OCI-LY7 (cell line): Measurements from ENCODE around the gene MACROH2A2. TPM values are rescaled to one million over a fixed set of nuclear protein-coding genes. Genes with fewer than 3 reads are reported as not detected.

Experiments
- BruUV-seq: library from RNA; stranded (reverse); fragments of 400-500 nt; replicated peaks from 2 replicates; lab custom pipeline; 2021; lab: Mats Ljungman, UMichigan
- CTCF ChIA-PET: fragments of 300-600 bp; sonication (Branson Sonifier 250); formaldehyde crosslinking; loops from one replicate; lab custom pipeline; 2022; ENCODE audit warnings: antibody characterized with exemption; ENCODE audit not compliant: unreplicated experiment; lab: Charles Lee
- POLR2A ChIA-PET: fragments of 300-600 bp; sonication (Branson Sonifier 250); formaldehyde crosslinking; loops from one replicate; lab custom pipeline; 2022; ENCODE audit warnings: antibody characterized with exemption; lab: Charles Lee
- DNase-seq: peaks from one replicate; pipeline ENCODE4 v3.0.0-alpha.2; 2015; ENCODE audit warnings: low spot score
- H2AFZ ChIP-seq: fragments of 200-600 bp; sonication (generic), shearing (Covaris generic); 2 replicates; pipeline ENCODE4 v1.6.1; 2014; ENCODE audit warnings: mild to moderate bottlenecking, antibody characterized with exemption, low read length, moderate library complexity
- H3K27ac ChIP-seq: fragments of 200-600 bp; sonication (generic); 2 replicates; pipeline ENCODE4 v1.5.1; 2014; ENCODE audit warnings: mixed run types, low read depth, mild to moderate bottlenecking, moderate library complexity, low read length, inconsistent platforms; ENCODE audit not compliant: poor library complexity, severe bottlenecking
- H3K36me3 ChIP-seq: fragments of 200-600 bp; sonication (generic); 2 replicates; pipeline ENCODE4 v1.6.1; 2014; ENCODE audit warnings: mild to moderate bottlenecking, antibody characterized with exemption, low read length, moderate library complexity, mixed read lengths; ENCODE audit not compliant: insufficient read depth
- H3K4me1 ChIP-seq: fragments of 200-600 bp; sonication (generic); 2 replicates; pipeline ENCODE4 v1.5.1; 2014; ENCODE audit warnings: mild to moderate bottlenecking, low read length; ENCODE audit not compliant: insufficient read depth, poor library complexity, severe bottlenecking
- H3K4me2 ChIP-seq: fragments of 200-600 bp; sonication (generic); 2 replicates; pipeline ENCODE4 v1.6.1; 2014; ENCODE audit warnings: mild to moderate bottlenecking, low read length
- H3K4me3 ChIP-seq: fragments of 200-600 bp; sonication (generic); 2 replicates; pipeline ENCODE4 v1.5.1; 2014; ENCODE audit warnings: mild to moderate bottlenecking, low read depth, low read length; ENCODE audit not compliant: poor library complexity, severe bottlenecking
- H3K79me2 ChIP-seq: fragments of 200-600 bp; sonication (generic); 2 replicates; pipeline ENCODE4 v1.6.1; 2016; ENCODE audit warnings: low read depth, mild to moderate bottlenecking, low read length, moderate library complexity, mixed read lengths; ENCODE audit not compliant: insufficient read depth
- H3K9me2 ChIP-seq: fragments of 200-600 bp; sonication (generic); 2 replicates; pipeline ENCODE4 v1.6.1; 2016; ENCODE audit warnings: mild to moderate bottlenecking, low read length, mixed read lengths; ENCODE audit not compliant: insufficient read depth
- H3K9me3 ChIP-seq: fragments of 200-600 bp; sonication (generic); 2 replicates; pipeline ENCODE4 v1.6.1; 2014; ENCODE audit warnings: mild to moderate bottlenecking, mixed run types, low read length, mixed read lengths
- H4K20me1 ChIP-seq: fragments of 200-600 bp; sonication (generic); 2 replicates; pipeline ENCODE4 v1.6.1; 2014; ENCODE audit warnings: mild to moderate bottlenecking, antibody characterized with exemption, low read length, moderate library complexity, mixed read lengths; ENCODE audit not compliant: insufficient read depth
- EZH2phosphoT487 ChIP-seq: fragments of 200-600 bp; sonication (generic); IDR thresholded peaks from 2 replicates; pipeline ENCODE4 v1.6.1; 2018; ENCODE audit warnings: low read depth, borderline replicate concordance, mild to moderate bottlenecking, mixed run types, antibody characterized with exemption, low read length, moderate library complexity, mixed read lengths
- intact Hi-C: fragments of 100-400 bp; cut with micrococcal nuclease; formaldehyde crosslinking; loops from one replicate; pipeline ENCODE4 v1.10.0; 2022; ENCODE audit not compliant: unreplicated experiment
- total RNA-seq, 2 experiments: library from RNA; depleted of rRNA in 1 of 2; stranded (reverse); fragments of >200 nt in 1 of 2; shearing (Covaris generic) in 1 of 2; gene quantifications; 2 replicates each; pipeline ENCODE4 v1.2.3, GENCODE V29; 2014 to 2022
- TF ChIP-seq, protein P1 (sequence below): fragments of 200-600 bp; sonication (generic); conservative IDR thresholded peaks from 2 replicates; pipeline ENCODE4 v1.5.1; 2014; ENCODE audit warnings: mild to moderate bottlenecking, antibody characterized with exemption, low read length, moderate library complexity, mixed read lengths

The MACROH2A2 gene
- total RNA-seq, 2 experiments from 2014 or later, result not detected

DNA sequence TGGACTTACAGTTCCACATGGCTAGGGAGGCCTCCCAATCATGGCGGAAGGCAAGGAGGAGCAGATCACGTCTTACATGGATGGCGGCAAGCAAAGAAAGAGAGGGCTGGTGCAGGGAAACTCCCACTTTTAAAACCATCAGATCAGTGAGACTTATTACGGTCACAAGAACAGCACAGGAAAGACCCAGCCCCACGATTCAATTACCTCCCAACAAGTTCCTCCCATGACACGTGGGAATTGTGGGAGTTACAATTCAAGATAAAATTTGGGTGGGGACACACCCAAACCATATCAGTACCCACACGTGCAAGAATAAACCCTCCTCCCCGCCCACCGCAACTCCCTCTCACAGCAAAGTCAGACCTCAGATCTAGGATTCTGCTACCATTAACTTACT is 84.5 kb downstream of the MACROH2A2 start:
- no peak for DNase-seq
- intact Hi-C loops, result no loop called here
- no peaks in the 10 kb centered on the region for H3K9me2 ChIP-seq
- ChIA-PET POLR2A (no interaction called here), CTCF (no interaction called here)
- H3K4me3 ChIP-seq, result no peak overlapping the region
- H3K27ac ChIP-seq, result no peak overlapping the region
- H3K79me2 ChIP-seq, result no peaks in the 10 kb centered on the region
- no peak overlapping the region for H2AFZ ChIP-seq
- H4K20me1 ChIP-seq, result no peaks in the 10 kb centered on the region
- peaks cover 10% of the 10 kb centered on the region; the same call in 1 of the 2 replicates for H3K36me3 ChIP-seq
- no TSS peak for BruUV-seq
- TF ChIP-seq EZH2phosphoT487, result no peak
- TF ChIP-seq, protein P1, sequence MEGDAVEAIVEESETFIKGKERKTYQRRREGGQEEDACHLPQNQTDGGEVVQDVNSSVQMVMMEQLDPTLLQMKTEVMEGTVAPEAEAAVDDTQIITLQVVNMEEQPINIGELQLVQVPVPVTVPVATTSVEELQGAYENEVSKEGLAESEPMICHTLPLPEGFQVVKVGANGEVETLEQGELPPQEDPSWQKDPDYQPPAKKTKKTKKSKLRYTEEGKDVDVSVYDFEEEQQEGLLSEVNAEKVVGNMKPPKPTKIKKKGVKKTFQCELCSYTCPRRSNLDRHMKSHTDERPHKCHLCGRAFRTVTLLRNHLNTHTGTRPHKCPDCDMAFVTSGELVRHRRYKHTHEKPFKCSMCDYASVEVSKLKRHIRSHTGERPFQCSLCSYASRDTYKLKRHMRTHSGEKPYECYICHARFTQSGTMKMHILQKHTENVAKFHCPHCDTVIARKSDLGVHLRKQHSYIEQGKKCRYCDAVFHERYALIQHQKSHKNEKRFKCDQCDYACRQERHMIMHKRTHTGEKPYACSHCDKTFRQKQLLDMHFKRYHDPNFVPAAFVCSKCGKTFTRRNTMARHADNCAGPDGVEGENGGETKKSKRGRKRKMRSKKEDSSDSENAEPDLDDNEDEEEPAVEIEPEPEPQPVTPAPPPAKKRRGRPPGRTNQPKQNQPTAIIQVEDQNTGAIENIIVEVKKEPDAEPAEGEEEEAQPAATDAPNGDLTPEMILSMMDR, result no peak
- no peaks in the 10 kb centered on the region for H3K9me3 ChIP-seq
- H3K4me1 ChIP-seq, result no peaks in the 10 kb centered on the region
- no peak overlapping the region for H3K4me2 ChIP-seq

GRCh38 chr10:70137927-70138883 is 85.6 kb downstream of the MACROH2A2 start:
- H3K4me1 ChIP-seq, result no peaks in the 10 kb centered on the region
- H3K79me2 ChIP-seq, result no peaks in the 10 kb centered on the region
- H3K36me3 ChIP-seq, result peaks cover 10% of the 10 kb centered on the region; the same call in 1 of the 2 replicates
- H3K9me3 ChIP-seq, result no peaks in the 10 kb centered on the region
- no peak overlapping the region for H3K27ac ChIP-seq
- H3K4me3 ChIP-seq, result no peak overlapping the region
- no peak for DNase-seq
- CTCF ChIA-PET, result no interaction called here
- intact Hi-C loops, result no loop called here
- H3K9me2 ChIP-seq, result no peaks in the 10 kb centered on the region
- no peak overlapping the region for H2AFZ ChIP-seq
- no peaks in the 10 kb centered on the region for H4K20me1 ChIP-seq
- POLR2A ChIA-PET, result interaction anchor here (0.6 kb wide), 1 partner anchor 127 kb away, joined by 5 read pairs; no protein-coding TSS in a partner anchor
- no peak overlapping the region for H3K4me2 ChIP-seq
- no peak for TF ChIP-seq EZH2phosphoT487
- TF ChIP-seq, protein P1, result no peak
- BruUV-seq, result no TSS peak
